GM23248 (cell line): ENCODE measurements around the gene ZNF723.

Experiments used
- EZH2 ChIP-seq: fragments of 200-600 bp; sonication (generic); IDR thresholded peaks from 2 replicates; pipeline ENCODE4 v1.6.1; 2018; ENCODE audit warnings: antibody characterized with exemption, mild to moderate bottlenecking; ENCODE audit not compliant: insufficient read depth, poor library complexity, severe bottlenecking
- EZH2phosphoT487 ChIP-seq: fragments of 200-600 bp; sonication (generic); IDR thresholded peaks from 2 replicates; pipeline ENCODE4 v1.6.1; 2018; ENCODE audit warnings: antibody characterized with exemption, moderate library complexity, mild to moderate bottlenecking, low read depth; ENCODE audit not compliant: insufficient read depth

GRCh38 chr19:22882797-22883196 lies 50.7 kb downstream of the ZNF723 start:
- TF ChIP-seq EZH2phosphoT487, result no peak
- no peak for TF ChIP-seq EZH2
